ENCODE data around the gene ARFGEF3.
A peak's percentile ranks its signal among the peaks of the same experiment; 100 is the strongest.
"Not testable (repeated sequence)": the region's sequence is repeated elsewhere in the genome, so short reads cannot be mapped to it uniquely, and the experiment has no call there.

Gene ARFGEF3

GRCh38 chr6:138161338-138162110 lies at the start of gene ARFGEF3:
Gene ARFGEF3, plus strand, starts transcription at chr6:138161939. Its CDS starts 148 bp downstream, at chr6:138162087.
- DNase-seq, result no peak

GRCh38 chr6:138113588-138114210 lies 48.0 kb upstream of the ARFGEF3 start:
- DNase-seq, result no peak

- no peak for DNase-seq
Observed at GRCh38 chr6:138115201-138115600, 46.5 kb upstream of the ARFGEF3 start.

GRCh38 chr6:138115877-138116660 lies 45.7 kb upstream of the ARFGEF3 start:
- peak in 1 of 2 experiments; percentile 58 for DNase-seq

GRCh38 chr6:138116661-138116999 lies 45.1 kb upstream of the ARFGEF3 start:
- no peak for DNase-seq

- DNase-seq, result no peak
Observed at GRCh38 chr6:138117376-138117914, 44.3 kb upstream of the ARFGEF3 start.

- not testable (repeated sequence) for DNase-seq
Observed at GRCh38 chr6:138119229-138119628, 42.5 kb upstream of the ARFGEF3 start.

GRCh38 chr6:138119976-138120375 lies 41.8 kb upstream of the ARFGEF3 start:
- no peak for DNase-seq

GRCh38 chr6:138124096-138124495 lies 37.6 kb upstream of the ARFGEF3 start:
- no peak for DNase-seq

- no peak for DNase-seq
Observed at GRCh38 chr6:138128096-138128495, 33.6 kb upstream of the ARFGEF3 start.

- DNase-seq, result no peak
Observed at GRCh38 chr6:138129190-138129589, 32.5 kb upstream of the ARFGEF3 start.

GRCh38 chr6:138142806-138143205 lies 18.9 kb upstream of the ARFGEF3 start:
- no peak for DNase-seq

- DNase-seq, result no peak
Observed at GRCh38 chr6:138145402-138145801, 16.3 kb upstream of the ARFGEF3 start.

GRCh38 chr6:138146544-138146943 lies 15.2 kb upstream of the ARFGEF3 start:
- no peak for DNase-seq

GRCh38 chr6:138155443-138155842 lies 6.3 kb upstream of the ARFGEF3 start:
- DNase-seq, result no peak

GRCh38 chr6:138157986-138158638 lies 3.6 kb upstream of the ARFGEF3 start:
- DNase-seq, result peak in 1 of 2 experiments; percentile 61

- no peak for DNase-seq
Observed at GRCh38 chr6:138159246-138159645, 2.5 kb upstream of the ARFGEF3 start.

- DNase-seq, result no peak
Observed at GRCh38 chr6:138160329-138161087, 1.2 kb upstream of the ARFGEF3 start.

GRCh38 chr6:138161088-138161337 lies 726 bp upstream of the ARFGEF3 start:
- DNase-seq, result no peak

- DNase-seq, result no peak
Observed at GRCh38 chr6:138162111-138162954, 594 bp downstream of the ARFGEF3 start.

- DNase-seq, result no peak
Observed at GRCh38 chr6:138162955-138163575, 1.3 kb downstream of the ARFGEF3 start.

Data from cerebellar nuclear complex (tissue), 1 donor.